ENCODE data around the gene CNTRL. TPM values are rescaled to one million over a fixed set of nuclear protein-coding genes. Genes with fewer than 3 reads are reported as not detected.

CNTRL gene
- total RNA-seq, 1 donor from 2014 or later = 26.3 TPM

DNA sequence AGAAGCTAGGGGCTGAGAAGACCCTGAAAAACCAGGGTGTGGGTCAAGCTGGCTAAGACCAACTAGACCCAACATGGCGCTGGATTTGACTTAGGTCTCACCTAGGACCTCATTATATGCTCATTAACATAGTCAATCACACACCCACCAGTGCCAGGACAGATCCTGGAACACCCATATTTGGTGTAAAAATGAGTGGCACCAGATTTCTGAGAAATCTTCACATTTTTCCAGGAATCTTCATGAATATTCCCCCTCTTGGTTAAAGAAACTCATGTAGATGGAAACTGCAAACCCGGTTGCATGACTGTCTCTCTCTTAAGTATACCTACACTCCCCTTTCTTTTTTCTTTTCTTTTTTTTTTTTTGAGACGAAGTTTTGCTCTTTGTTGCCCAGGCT, 144.8 kb downstream of the CNTRL start:
- no peak for DNase-seq
- Histone ChIP-seq H3K27me3 (ENCODE audit: low read depth) (no peaks in the 10 kb centered on the region), H3K4me1 (peaks cover 4% of the 10 kb centered on the region), H3K27ac (no peak overlapping the region), H3K4me3 (no peak overlapping the region), H3K36me3 (no peaks in the 10 kb centered on the region), H3K9me3 (no peaks in the 10 kb centered on the region)
- ATAC-seq = no peak
- intact Hi-C loops (cut with DNase I) = no loop called here
- TF ChIP-seq, protein P1, sequence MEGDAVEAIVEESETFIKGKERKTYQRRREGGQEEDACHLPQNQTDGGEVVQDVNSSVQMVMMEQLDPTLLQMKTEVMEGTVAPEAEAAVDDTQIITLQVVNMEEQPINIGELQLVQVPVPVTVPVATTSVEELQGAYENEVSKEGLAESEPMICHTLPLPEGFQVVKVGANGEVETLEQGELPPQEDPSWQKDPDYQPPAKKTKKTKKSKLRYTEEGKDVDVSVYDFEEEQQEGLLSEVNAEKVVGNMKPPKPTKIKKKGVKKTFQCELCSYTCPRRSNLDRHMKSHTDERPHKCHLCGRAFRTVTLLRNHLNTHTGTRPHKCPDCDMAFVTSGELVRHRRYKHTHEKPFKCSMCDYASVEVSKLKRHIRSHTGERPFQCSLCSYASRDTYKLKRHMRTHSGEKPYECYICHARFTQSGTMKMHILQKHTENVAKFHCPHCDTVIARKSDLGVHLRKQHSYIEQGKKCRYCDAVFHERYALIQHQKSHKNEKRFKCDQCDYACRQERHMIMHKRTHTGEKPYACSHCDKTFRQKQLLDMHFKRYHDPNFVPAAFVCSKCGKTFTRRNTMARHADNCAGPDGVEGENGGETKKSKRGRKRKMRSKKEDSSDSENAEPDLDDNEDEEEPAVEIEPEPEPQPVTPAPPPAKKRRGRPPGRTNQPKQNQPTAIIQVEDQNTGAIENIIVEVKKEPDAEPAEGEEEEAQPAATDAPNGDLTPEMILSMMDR (IDR thresholded peaks at IDR 0.05) = no peak

DNA sequence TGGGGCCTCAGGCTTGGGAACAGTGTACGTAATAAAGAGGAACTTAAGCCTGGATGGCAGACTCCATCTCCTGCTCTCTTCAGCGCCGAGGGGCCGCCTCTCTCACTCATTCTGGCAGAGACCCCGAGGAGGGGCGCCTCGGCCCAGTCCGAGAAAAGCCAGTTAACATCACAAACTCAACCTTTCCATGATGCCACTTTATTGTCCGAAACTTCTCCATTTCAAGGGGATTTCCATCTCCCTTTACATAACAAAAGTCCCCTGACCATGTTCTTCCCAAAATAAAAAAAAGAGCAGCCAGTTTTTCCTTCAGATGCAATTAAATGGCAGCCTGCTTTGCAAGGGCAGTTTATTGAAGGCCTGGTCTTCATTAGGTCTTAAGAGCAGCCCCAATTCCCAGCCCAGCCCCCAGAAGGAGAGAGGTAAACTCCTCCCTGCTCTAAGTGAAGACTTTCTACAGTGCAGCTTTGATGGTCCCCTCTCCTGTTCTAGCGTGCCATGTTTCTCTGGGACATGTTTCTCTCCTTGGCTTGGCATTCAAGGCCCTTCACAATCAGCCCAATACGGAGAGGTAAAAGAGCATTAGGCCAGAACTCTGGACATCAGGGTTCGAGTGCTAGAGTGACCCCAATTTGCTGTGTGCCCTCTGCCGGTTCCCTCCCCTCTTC, 146.4 kb downstream of the CNTRL start:
- no peaks in the 10 kb centered on the region for H3K36me3 ChIP-seq
- no peaks in the 10 kb centered on the region for H3K9me3 ChIP-seq
- H3K27ac ChIP-seq = no peak overlapping the region
- no peak overlapping the region for H3K4me3 ChIP-seq
- DNase-seq = no peak
- peak in 1 of 2 donors; percentile 33 for ATAC-seq
- TF ChIP-seq, protein P1 (IDR thresholded peaks at IDR 0.05) = no peak
- H3K4me1 ChIP-seq = peaks cover 4% of the 10 kb centered on the region
- intact Hi-C loops (cut with DNase I) = no loop called here
- H3K27me3 ChIP-seq (ENCODE audit: low read depth) = no peaks in the 10 kb centered on the region

DNA sequence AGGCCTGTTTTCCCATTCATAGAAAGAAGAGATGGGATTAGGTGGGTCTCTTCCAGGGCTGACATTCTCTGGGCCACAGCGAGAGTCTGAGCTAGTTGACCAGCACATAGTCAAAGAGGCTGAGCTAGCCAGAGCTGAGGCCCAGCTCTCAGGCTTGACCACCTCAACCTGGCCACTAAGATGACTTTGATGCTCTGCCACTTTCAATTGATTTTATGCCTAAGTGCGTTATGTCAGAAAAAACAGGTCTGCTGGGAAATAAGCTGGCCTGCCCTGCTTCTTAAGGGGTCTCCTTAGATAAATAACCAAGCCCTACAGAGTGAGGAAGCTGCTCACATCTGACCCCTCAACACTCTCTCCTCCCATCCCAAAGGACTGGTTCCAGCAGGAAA, 146.9 kb downstream of the CNTRL start:
- Histone ChIP-seq H3K27me3 (ENCODE audit: low read depth) (no peaks in the 10 kb centered on the region), H3K4me3 (no peak overlapping the region), H3K4me1 (peaks cover 4% of the 10 kb centered on the region), H3K9me3 (no peaks in the 10 kb centered on the region), H3K27ac (no peak overlapping the region), H3K36me3 (no peaks in the 10 kb centered on the region)
- no peak for DNase-seq
- TF ChIP-seq, protein P1 (IDR thresholded peaks at IDR 0.05) = no peak
- no peak for ATAC-seq
- intact Hi-C loops (cut with DNase I) = no loop called here

DNA sequence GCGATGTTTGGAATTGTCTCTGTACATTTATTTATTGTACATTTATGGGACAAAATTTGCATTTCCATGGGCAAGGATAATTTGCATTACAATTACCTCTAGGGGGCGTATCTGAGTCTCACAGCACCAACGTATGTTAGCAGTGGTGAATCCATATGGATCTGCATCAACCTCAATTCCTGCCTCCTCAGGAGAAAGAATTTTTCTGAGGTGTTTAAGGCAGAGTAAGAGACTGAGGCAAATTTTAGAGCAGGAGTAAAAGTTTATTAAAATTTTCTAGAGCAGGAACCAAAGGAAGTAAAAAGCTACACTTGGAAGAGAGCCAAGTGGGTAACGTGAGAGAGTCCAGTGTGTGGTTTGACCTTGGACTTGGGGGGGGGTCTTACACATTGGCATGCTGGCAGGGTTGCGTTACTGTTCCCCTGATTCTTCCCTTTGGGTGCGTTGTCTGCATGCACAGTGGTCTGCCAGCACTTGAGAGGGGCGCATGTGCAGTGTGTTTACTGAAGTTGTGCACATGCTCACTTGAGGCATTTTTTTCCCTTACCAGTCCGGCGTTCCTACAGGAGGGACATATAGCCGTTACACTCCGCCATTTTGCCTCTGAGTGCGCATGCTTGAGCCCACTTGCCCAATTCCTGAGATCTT, 147.9 kb downstream of the CNTRL start:
- ATAC-seq (peak; percentile 62 to 64), DNase-seq (no peak)
- TF ChIP-seq, protein P1 (IDR thresholded peaks at IDR 0.05) = peak; percentile 64
- no peaks in the 10 kb centered on the region for H3K9me3 ChIP-seq
- intact Hi-C loops (cut with DNase I) = no loop called here
- peaks cover 4% of the 10 kb centered on the region for H3K4me1 ChIP-seq
- H3K27ac ChIP-seq = no peak overlapping the region
- H3K4me3 ChIP-seq = no peak overlapping the region
- no peaks in the 10 kb centered on the region for H3K27me3 ChIP-seq (ENCODE audit: low read depth)
- H3K36me3 ChIP-seq = no peaks in the 10 kb centered on the region

DNA sequence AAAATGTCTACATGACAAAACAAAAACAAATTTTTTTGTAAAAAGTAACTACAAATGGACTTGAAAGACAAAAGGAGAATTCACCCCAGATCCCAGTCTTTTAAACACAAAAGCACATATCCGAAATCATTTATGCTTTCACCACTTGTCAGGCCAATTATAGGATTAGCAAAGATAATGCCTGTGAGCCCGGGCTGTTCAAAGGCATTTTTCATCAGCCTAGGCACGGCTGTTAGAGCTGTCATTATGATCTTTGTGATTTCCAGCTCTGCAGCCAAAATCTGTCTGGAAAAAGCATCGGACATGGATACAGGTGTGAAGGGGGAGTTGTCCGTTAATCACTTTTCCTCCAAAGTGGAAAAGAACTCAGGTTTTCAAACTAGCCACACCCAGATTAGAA, 150.5 kb downstream of the CNTRL start:
- TF ChIP-seq, protein P1 (IDR thresholded peaks at IDR 0.05) = no peak
- ATAC-seq = no peak

More for the DNA sequence above, 150.5 kb downstream of the CNTRL start:
- peaks cover 4% of the 10 kb centered on the region for H3K4me1 ChIP-seq
- DNase-seq = no peak
- H3K9me3 ChIP-seq = no peaks in the 10 kb centered on the region
- H3K27ac ChIP-seq = no peak overlapping the region
- H3K36me3 ChIP-seq = no peaks in the 10 kb centered on the region
- H3K27me3 ChIP-seq (ENCODE audit: low read depth) = no peaks in the 10 kb centered on the region
- H3K4me3 ChIP-seq = no peak overlapping the region
- intact Hi-C loops (cut with DNase I) = no loop called here

Measured in lower lobe of right lung (tissue), 2 donors.